ENCODE results near the gene STK32B.
"Not testable (repeated sequence)": the region's sequence is repeated elsewhere in the genome, so short reads cannot be mapped to it uniquely, and the experiment has no call there.

Gene STK32B

DNA sequence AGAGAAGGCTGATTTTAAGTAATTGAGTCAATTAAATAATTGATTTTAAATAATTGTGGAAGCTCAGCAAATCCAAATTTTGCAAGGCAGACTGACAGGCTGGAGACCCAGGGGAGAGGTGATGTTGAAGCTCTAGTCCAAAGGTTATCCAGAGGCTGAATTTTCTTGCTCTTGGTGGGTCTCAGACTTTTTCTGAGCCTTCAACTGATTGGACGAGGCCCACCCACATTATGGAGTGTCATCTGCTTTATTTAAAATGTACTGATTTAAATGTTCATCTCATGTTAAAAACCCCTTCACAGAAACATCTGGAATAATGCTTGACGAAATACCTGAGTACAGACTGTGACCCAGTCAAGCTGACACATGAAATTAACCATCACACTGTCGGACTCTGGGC is 20.4 kb upstream of the STK32B start:
- no peak for DNase-seq

DNA sequence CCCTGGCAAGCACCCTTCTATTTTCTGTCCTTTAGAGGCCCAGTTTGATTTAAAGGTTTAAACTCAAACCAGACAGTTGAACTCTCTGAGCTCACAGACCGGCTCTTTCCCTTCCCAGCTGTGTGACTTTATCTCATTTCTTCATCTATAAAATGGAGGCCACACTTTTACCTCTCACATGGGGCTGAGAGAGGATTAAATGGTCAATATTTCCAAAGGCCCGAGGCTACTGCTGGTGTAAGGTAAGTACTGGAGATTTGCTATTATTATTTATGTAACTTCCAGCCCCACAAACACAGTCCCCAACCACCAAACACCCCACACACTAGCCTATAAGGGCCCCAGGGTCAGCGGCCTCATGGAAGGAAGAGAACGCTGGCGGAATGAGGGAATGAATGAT is 18.5 kb upstream of the STK32B start:
- DNase-seq, result no peak

DNA sequence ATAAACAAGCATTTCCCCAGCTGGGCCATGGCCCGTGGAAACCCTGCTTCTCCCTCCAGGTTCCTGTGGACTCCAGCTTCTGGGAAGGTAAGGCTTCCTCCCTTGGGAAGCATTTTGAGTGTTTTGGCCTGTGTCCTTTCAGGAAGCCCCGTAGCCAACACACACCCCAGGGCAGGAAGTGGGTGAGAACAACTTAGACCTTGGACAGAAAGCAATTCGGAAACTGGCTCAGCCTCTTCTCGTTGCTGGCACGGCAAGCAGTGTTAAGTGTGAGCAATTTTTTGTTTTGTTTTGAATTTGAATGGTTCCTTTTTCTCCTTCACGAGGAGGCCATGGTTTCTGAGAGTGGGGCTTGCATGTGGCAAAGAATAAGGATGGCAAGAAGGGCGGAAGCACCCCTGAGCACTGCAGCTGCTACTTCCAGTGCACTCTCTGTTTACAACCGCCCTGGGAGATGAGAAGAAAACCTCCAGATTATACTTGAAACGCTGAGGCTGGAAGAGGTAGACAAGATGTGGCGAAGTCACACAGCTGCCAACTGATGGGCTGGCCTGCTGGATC is 17.9 kb upstream of the STK32B start:
- DNase-seq, result no peak

DNA sequence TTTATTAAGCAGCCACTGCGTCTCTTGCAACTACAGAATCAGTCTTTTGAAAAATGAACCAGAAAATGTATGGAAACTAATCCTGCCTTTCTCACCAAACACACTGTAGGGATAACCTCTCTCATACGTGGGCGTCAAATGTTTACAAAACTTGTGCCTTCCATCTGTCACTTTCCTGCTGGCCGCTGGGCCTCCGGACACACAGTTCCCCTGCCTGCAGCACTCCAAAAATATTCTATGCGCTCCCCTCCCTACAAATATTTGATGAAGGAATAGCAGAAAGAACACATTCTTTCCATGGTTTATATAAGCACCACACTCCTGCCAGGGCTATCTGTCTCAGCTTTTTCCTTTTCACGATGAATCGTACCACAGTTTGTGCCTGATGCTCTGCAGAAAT is 17.1 kb upstream of the STK32B start:
- DNase-seq, result no peak

DNA sequence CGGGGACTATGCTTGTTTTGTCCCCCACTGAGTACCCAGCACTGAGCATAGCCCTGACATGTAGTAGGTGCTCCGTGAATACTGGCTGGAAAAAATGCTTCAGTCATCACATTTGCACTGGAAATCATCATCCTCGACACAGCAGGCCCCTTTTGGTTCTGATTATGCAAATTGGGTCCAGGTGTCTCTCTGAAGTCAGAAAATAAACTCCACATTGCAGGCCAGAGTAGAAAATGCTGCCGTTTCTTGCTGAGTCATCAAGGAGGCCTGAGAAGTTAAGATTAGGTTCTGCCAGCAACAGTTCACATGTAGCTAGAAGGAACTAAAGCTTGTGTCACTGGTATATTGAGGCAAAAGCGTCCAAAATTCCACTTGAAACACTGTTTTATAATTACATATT is 15.0 kb upstream of the STK32B start:
- DNase-seq, result no peak

DNA sequence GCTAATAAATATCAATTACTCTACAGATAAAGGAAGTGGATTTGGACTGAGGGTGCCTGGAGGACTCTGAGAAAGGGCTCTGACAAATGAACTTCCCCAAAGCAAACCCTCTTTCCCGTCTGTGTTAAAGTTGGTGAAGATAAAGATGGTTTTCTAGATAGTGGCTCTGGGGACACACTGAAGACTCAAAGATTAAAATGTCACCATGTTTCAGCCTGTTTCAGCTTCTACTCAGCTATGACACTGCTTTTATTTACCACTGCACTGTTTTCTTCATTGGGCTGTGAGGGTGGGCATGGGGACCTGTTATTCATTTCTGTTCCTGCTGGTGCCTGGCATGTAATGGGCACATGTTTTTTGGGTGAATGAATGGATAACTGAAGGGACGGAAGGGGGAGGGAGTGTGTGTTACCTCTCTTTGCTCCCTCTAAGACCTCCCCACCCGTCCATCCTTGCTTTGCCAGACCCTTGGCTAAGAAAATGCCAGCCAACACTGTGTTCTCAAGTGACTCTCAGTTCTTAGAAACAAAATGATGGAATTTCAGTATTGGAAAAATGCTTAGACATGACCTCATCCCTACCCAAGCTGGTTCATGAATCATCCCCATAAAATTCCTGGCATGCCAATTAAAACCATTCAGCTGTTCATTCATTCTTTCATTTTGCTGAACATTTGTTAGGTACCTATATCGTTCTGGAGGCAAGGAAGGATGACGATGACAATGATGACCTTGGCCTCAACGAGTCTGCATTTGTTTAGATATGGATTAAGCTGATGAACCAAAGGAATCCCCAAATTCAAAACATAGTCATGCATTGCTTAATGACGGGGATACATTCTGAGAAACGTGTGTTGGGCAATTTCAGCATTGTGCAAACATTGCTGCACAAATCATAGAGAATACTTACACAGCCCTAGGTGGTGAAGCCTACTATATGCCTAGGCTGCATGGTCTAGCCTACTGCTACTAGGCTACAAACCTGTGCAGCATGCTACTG is 13.4 kb upstream of the STK32B start:
- no peak for DNase-seq

DNA sequence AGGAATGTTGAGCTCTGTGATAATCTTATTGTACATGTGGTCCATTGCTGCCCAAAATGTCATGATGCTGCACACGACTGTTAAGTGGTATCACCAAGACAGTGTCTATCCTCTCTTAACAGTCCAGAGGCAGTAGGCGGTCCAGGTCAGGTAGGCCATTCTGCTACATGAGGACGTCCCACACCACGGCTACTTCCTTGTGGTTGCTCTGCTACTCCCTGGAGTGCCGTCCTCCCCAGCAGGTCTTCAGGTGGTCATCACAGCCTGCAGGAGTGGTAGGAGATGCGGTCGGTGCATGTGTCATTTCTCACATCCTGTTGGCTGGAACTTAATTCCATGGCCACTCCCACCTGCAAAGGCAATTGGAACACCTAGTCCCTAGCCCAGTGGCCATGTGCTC is 11.5 kb upstream of the STK32B start:
- DNase-seq, result no peak

DNA sequence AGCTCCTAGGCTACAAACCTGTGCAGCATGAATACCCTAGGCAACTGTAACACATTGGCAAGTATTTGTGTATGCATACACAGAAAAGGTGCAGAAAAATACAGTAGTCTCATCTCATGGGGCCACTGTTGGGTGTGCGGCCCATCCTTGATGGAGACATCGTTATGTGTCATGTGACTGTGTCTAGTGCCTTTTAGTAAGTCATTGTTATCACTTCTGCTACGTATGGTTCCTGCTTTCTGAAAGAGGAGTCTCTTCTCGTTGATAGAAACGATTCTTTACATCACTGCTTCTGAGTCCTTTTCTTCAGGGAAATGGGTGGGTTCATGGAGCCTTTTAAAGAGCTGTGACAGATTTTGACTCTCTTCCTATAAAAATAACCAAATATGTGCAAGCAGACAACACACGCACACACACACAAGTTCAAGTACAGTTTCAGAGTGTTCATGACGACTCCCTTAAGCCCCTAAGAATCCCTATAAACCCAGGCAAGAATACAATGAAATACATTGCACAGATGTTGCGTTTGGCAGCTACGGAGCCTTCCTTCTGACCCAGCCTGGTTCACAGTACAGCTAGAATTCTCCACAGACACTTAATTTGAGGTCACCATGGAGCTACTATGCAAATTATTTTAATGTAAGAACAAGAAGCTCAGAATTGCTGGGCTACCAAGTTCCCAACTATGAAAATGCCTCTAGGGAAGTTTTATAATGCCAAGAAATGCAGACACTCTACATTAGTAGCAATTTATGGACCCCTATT is 10.2 kb upstream of the STK32B start:
- no peak for DNase-seq

DNA sequence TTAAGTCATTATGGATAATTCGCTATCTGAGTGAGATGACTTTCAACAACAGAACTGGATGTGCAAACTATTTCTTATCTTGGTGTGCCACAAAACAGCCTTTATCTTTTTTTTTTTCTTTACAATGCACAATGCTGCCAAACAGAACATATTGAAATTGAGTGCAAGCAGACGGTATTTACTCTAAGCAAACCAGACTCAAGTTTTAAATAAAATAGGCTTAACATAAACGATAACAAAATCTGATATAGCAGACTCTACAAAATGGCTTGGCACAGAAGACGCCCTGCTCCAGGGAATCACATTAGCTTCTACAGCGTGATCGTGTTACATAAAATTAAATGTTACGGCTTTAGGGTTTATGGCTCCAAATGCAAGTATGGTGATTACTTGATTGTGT is 9.6 kb upstream of the STK32B start:
- DNase-seq, result no peak

DNA sequence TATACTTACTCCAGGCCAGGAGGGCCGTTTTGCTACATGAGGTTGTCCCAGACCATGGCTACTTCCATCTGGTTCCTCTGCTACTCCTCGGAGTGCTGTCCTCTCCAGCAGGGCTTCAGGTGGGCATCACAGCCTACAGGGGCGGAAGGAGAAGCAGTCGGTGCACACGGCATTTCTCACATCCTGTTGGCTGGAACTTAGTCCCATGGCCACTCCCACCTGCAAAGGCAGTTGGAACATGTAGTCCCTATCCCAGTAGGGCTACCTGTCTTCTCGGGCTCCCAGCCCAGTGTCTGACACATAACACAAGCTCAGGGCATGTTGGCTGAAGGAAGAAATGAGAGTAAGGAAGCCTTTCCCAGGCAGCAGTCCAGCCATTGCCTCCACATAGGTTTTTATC is 7.7 kb upstream of the STK32B start:
- DNase-seq, result no peak

DNA sequence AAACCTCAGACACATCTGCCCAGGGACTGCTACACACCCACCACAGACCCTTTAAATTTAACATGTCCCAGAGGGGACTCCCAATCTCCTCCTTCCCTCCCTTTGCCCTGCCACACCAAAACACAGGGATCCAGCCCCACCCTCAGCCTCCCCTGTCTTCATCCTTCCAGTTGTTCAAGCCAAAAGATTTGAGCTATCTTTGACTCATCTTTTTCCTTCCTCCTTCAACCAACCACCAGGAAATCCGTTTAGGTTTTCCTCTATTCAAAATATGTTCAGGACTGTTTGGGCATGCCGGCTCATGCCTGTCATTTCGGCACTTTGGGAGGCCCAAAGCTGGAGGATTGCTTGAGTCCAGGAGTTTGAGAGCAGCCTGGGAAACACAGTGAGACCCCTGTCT is 6.9 kb upstream of the STK32B start:
- DNase-seq, result no peak

DNA sequence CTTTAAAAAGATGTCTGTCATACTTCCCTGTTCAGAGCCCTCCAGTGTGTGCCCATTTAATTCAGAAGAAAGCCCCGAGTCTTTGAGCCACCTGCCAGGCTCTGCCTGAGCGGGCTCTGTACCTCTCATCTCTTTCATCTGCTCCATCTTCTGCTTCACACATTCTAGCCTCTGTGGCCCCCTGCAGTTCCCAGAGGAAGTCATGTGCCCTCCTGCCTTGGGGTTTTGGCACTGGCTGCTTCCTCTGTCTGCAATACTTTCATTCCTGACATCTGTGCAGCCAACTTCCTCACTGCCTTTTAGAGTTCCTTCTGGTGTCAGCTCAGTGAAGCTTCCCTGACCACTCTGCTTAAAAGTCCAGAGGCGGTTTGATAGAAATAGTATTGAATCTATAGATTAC is 6.2 kb upstream of the STK32B start:
- DNase-seq, result no peak

DNA sequence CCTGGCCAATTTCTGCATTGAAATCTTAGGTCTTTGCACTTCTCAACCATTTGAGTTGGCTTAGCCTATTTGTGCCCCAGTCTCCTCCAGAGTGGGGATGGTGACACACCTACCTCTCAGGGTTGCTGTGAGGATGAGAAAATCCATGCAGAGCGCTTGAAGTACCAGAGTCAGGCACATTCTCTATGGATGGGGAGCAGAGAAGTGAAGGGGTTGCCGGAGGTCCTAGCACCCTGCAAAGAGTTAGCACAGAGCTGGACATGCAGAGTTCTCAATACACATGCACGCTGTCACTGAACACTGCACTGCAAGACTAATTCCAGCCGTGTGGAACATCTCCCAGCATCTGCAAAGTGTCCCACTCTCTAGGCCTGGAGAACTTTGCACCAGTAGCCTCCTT is 2.6 kb upstream of the STK32B start:
- DNase-seq, result no peak

DNA sequence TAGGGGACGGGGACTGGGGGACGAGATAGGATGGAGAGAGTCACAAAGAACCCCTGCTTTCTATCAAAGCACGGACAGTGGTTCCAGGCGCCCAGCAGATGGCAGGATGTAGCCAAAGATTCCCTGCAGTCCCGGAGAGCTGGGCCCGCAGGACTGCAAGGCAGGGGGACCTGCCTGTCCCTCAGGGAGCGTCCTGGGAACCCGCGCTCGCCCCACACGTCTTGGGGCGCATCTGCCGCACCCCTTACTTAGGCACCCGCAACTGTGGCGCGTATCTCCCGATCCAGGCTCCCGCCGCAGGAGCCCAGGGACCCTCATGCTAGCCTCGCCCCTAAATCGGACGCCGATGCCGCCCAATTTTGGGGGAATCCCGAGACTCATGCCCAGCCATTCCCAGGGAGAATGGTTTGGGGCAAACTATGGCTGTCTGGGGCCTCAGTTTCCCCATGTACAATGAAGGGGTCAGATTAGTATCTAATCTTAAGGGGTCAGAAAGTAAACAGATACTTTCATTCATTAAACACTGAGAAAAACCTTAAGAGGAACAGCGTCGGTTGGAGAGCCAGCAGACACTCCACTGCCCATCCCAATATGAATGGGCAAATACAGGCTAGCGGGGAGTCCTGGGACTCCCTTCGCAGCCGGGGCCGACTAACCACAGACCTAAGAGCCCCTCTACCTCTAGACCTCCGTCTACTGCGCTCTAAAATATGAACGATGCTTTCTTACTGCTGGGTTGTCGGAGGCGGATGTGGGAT is 581 bp upstream of the STK32B start:
- no peak for DNase-seq

DNA sequence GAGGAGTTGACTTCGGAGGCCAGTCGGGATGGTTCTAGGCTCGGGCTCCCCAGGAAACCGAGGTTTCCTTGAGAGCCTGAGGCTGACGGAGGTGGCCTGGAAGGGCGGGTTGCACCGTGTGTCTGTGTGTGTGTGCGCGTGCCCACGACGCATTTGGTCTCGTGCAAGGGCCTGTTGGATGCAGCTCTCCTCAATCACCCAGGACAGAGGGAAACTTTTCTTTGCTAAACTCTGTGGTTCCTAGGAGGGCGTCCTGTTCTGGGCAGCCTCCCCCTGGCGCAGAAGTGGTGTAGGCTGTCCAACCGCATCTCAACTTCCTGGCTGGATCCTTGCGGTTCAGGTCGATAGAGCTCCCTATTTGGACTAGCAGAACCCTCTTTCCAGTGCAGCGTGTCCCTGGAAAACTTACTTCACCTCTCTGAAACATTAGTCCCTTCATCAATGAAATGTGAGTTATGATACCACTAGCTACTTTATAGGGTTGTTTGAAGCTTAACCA is 973 bp downstream of the STK32B start:
- no peak for DNase-seq

DNA sequence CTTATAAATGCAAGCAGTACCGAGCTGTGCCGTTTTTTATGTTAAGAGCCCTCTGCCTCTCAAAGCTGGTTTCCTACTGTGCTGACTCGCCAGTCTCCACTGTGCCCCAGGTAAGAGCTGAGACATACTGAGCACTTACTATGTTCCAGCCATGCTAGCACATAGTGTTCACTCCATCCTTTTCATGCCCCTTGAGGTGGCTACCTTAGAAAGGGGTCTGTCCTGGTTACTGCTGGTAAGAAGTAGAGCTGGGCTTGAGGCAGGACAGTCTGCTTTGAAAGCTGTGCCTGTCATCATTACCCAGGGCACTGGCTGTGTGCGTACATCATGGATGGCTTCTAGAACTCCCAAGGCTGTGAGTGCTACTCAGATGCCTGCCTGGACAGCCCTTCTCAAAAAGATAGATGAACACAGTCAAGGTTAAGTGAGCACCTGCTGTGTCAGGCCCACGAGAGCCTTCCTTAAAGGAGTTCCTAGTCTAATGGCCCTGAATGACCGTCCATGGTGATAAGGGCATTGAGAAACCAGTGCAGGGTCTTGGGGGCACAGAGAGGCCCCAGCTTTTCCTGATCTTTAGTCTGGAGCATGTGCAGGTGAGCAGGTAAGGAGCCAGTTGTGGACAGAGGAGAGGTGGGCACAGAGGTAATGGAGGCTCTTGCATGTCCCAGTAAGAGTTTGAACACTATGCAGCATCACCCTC is 1.6 kb downstream of the STK32B start:
- no peak for DNase-seq

DNA sequence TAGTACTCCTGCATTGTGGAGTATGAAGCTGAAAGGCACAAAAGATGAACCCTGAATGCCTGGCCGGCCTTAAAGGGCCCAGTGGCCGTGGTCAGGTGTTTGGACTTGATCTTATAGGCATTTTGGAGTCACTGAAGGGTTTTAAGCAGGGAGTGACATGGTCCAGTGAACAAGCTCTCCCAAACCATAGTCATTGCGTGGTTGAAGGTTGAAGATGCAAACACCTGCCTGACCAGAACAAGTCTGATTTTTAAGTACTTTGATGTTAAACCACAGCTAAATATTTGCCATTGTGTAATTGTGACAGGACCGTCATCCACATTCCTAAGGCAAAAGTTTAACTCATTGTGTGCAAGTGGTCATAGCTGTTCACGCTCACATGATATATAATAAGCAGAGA is 3.3 kb downstream of the STK32B start:
- no peak for DNase-seq

DNA sequence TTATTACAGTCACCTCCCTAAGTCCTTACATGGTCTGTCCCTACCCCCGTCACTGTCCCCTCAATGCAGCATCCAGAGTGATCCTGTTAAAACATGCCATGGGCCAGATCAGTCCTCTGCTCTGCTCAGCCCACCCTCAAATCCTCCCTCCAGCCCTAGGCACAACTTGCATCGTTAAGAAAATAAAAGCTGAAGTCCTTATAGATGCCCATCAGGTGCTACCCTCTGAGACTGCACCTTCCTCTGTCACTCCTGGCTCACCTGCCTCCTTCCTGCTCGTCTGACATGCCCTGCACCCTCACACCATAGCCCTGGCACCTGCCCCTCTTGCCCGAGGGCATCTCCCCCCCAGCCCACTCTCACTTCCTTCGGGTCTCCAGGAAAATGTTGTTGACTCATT is 4.1 kb downstream of the STK32B start:
- DNase-seq, result no peak

DNA sequence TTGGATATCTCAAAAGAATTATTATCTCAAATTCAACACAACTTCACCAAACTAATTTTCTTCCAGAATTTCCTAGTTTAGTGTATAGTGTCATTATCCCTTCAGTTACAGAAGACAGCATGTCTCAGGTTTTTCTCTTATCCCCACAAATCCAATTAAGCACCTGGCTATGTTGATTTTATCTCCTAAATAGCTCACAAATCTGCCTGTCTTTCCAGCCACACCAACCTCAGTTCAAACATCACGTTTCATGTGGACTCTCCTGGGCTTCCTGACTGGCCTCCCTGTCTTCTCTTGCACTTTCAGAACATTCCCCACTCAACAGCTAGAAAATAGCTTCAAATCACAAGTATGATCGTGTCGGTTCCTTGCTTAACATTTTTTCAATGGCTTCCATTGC is 14.8 kb downstream of the STK32B start:
- DNase-seq, result no peak

DNA sequence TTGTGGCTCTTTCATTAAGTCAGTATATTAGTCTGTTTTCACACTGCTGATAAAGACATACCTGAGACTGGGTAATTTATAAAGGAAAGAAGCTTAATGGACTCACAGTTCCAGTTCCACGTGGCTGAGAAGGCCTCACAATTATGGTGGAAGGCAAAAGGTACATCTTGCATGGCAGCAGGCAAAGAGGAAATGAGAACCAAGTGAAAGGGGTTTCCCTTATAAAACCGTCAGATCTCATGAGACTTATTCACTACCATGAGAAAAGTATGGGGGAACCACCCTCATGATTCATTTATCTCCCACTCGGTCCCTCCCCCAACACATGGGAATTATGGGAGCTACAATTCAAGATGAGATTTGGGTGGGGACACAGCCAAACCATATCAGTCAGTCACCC is 15.7 kb downstream of the STK32B start:
- DNase-seq, result not testable (repeated sequence)

DNA sequence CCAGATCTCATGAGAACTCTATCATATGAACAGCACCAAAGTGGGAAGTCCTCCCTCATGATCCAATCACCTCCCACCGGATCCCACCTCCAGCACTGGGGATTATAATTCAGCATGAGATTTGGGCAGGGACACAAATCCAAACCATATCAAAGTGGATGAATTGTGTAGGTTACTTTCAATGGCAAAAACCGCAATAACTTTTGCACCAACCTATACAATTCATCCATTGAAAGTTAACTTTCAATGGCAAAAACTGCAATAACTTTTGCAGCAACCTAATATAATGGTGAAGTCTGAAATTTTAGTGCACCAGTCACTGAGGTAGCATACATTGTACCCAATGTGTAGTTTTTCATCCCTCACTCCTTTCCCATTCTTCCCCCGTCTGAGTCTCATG is 16.6 kb downstream of the STK32B start:
- no peak for DNase-seq

DNA sequence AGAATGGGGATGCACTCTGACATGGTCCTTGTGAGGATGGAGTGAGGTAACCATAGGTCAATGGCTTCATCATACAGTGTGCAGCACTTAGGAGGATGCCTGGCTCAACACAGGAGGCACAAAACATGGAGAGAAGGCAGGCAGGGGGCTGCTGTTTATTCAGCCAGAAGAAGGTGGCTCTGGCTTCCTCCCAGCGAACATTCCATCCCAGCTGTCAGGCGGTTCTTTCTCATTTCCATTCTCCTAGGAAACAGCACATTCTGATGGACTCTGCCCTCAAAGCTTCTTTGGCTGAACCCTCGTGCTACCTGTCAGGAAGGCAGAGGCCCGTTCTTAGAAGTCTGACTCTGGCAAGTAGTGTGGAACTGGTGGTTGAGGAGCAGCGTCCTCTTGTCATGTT is 18.6 kb downstream of the STK32B start:
- no peak for DNase-seq

Data from activated naive CD4-positive, alpha-beta T cell treated with Interleukin-2 at 50 U/mL for 16 hours (primary cell).